Measurements from ENCODE around the gene TMEM254. TPM values are rescaled to one million over a fixed set of nuclear protein-coding genes. Genes with fewer than 3 reads are reported as not detected.
"Not testable (repeated sequence)": the region's sequence is repeated elsewhere in the genome, so short reads cannot be mapped to it uniquely, and the experiment has no call there.

Gene TMEM254, protein sequence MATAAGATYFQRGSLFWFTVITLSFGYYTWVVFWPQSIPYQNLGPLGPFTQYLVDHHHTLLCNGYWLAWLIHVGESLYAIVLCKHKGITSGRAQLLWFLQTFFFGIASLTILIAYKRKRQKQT
- total RNA-seq, result 14.7 and 16.2 TPM in 2 replicates

DNA sequence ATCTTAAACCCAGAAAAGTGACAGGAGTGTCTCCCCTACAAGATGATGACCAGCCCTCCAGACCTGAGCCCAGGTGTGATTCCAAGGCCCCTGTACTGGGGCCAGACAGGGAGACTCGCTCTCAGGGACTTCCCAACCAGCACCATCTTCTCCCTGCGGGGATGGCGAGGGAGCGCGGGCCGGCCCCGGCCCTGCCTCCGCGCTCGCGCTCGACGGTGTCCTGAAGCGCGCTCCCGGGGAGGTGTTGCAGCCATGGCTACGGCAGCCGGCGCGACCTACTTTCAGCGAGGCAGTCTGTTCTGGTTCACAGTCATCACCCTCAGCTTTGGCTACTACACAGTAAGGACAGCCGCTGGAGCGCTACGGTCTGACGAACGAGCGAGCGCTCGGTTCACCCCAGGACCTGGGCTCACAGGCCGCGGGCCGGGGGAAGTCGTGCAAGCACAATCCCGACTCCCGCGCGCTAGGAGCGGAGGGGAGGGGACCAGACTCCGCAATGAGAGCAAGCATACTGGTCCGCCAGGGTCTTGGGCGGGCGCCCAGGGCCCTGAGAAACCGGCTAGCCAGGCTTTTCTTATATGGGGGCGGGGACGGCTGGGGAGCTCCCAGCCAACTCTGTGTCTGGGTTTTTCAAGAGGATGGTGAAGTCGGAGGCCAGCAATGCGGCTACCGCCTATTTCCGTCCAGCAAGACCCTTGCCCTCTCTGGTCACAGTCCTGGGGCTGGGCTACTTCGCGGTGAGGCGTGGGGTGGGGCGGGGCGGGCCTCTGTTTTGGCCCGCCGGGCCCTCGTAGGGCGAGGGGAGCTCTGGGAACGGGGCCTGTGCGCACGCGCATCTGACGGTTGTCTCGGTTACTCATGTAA, at the start of gene TMEM254:
Gene TMEM254, plus strand, starts transcription at position 218 of the 864 bp plus-strand sequence. Its CDS starts 35 bp downstream, at position 253.
- DNase-seq, result peak; percentile 85
- Mint-ChIP-seq H3K36me3 (ENCODE audit: low read depth) (peaks cover 16% of the 10 kb centered on the region), H3K4me3 (peak within 1 kb of the TSS; percentile 97), H3K9me3 (no peaks in the 10 kb centered on the region), H3K27ac (peak within 1 kb of the TSS; percentile 91), H3K27me3 (no peaks in the 10 kb centered on the region), H3K4me1 (peaks cover 20% of the 10 kb centered on the region)
- TF ChIP-seq, protein P1, sequence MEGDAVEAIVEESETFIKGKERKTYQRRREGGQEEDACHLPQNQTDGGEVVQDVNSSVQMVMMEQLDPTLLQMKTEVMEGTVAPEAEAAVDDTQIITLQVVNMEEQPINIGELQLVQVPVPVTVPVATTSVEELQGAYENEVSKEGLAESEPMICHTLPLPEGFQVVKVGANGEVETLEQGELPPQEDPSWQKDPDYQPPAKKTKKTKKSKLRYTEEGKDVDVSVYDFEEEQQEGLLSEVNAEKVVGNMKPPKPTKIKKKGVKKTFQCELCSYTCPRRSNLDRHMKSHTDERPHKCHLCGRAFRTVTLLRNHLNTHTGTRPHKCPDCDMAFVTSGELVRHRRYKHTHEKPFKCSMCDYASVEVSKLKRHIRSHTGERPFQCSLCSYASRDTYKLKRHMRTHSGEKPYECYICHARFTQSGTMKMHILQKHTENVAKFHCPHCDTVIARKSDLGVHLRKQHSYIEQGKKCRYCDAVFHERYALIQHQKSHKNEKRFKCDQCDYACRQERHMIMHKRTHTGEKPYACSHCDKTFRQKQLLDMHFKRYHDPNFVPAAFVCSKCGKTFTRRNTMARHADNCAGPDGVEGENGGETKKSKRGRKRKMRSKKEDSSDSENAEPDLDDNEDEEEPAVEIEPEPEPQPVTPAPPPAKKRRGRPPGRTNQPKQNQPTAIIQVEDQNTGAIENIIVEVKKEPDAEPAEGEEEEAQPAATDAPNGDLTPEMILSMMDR (IDR thresholded peaks at IDR 0.05), result no peak
- CTCF ChIA-PET, result interaction anchor here (2.1 kb wide), 1 partner anchor 20 kb away, joined by 7 read pairs; no protein-coding TSS in a partner anchor
- peak; percentile 86 for ATAC-seq (ENCODE audit: low read depth)
- intact Hi-C loops (cut with micrococcal nuclease), result loop anchor here (1.0 to 5.0 kb wide), 6 partner anchors 20 to 631 kb away; partner anchors contain the start of genes ANXA11, TSPAN14 and ZCCHC24
- POLR2A ChIA-PET, result interaction anchor here (0.6 to 2.1 kb wide), 8 partner anchors 9 to 141 kb away, joined by 3 to 16 read pairs (median 4); partner anchors contain the start of gene ANXA11

DNA sequence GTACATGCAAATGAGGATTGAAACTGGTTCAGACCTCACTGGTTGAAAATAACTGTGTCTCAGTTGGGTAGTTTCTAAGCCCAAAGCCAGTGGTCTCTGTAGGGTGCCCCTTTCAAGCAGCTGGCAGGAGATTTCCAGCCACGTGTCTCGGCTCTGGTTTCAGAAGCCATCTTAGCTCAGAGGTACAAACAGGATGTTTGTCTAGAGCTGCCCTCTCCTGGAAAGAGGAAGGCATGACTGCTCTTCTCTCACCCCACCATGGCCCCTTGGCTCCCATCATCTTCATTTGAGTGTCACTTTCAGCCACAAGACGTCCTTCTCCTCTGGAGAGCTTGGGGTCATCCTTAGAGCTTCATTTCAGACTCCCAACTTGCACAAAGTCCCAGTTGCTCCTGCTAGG, 49.3 kb upstream of the TMEM254 start:
- H3K36me3 Mint-ChIP-seq (ENCODE audit: low read depth); H3K27ac Mint-ChIP-seq; H3K4me1 Mint-ChIP-seq; H3K9me3 Mint-ChIP-seq; POLR2A ChIA-PET; H3K4me3 Mint-ChIP-seq; DNase-seq; H3K27me3 Mint-ChIP-seq: not testable (repeated sequence)
- intact Hi-C loops (cut with micrococcal nuclease), result loop anchor here (2.0 kb wide), 1 partner anchor 16 kb away; no protein-coding TSS in a partner anchor
- ATAC-seq (ENCODE audit: low read depth), result peak; percentile 70
- CTCF ChIA-PET, result interaction anchor here (1.2 kb wide), 1 partner anchor 112 kb away, joined by 3 read pairs; no protein-coding TSS in a partner anchor

DNA sequence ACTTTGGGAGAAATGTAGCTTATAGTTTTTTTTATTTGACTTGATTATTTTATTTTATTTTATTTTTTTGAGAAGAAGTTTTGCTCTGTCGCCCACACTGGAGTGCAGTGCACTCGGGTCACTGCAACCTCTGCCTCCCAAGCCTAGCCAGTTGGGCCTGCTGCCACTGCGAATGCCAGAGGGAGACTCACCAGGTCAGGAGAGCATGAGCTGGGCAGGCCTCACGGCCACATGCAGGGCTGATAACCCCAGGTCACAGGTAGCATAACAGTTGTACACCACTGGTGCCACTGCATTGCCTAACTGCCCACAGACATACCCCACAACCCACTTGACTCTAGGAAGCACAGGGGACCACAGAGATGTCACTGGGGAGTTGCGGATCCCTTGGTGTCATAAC, 48.6 kb upstream of the TMEM254 start:
- intact Hi-C loops (cut with micrococcal nuclease), result loop anchor here (2.0 kb wide), 1 partner anchor 15 kb away; no protein-coding TSS in a partner anchor
- H3K27me3 Mint-ChIP-seq; H3K9me3 Mint-ChIP-seq; DNase-seq; H3K4me3 Mint-ChIP-seq; POLR2A ChIA-PET; H3K36me3 Mint-ChIP-seq (ENCODE audit: low read depth); ATAC-seq (ENCODE audit: low read depth); H3K27ac Mint-ChIP-seq; H3K4me1 Mint-ChIP-seq: not testable (repeated sequence)
- CTCF ChIA-PET, result interaction anchor here (1.2 kb wide), 1 partner anchor 113 kb away, joined by 3 read pairs; no protein-coding TSS in a partner anchor

DNA sequence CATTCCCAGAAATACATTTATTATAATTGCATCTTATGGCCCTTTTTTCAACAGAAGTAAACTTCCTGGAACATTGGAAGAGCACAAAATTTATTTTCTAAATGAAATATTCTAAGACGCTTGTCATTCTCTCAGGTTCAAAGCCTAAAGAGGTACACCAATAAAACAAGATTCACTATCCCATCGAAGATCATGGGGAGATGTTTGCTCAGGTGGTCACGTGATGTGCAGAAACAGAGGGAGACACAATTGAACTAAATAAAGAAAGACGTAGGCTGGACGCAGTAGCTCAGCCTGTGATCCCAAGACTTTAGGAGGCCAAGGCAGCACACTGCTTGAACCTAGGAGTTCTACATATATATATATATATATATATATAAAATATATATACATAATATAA, 46.0 kb upstream of the TMEM254 start:
- no peak overlapping the region for H3K4me3 Mint-ChIP-seq

DNA sequence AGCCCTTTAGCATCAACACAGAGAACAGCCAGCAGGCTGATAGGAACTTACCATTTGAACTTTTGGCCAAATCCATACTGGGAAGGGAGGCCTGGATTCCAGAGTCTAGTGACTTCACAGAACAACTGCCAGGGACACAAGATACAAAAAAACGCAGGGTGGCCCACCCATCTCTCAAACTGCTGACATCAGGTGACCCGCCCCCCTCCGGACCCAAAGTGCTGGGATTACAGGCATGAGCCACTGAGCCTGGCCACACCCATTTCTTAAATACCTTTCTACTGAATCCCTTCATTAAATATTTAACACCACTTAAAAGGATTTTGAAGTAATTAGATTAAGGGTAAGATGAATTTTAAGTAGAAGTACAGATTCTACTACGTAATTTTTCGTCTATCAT, 43.7 kb upstream of the TMEM254 start:
- H3K27ac Mint-ChIP-seq; H3K4me1 Mint-ChIP-seq; H3K9me3 Mint-ChIP-seq; POLR2A ChIA-PET; ATAC-seq (ENCODE audit: low read depth); H3K27me3 Mint-ChIP-seq; DNase-seq; H3K36me3 Mint-ChIP-seq (ENCODE audit: low read depth); H3K4me3 Mint-ChIP-seq; intact Hi-C loops (cut with micrococcal nuclease); CTCF ChIA-PET: not testable (repeated sequence)

More for the DNA sequence above, 46.0 kb upstream of the TMEM254 start:
- Mint-ChIP-seq H3K9me3 (no peaks in the 10 kb centered on the region), H3K27ac (no peak overlapping the region), H3K4me1 (peaks cover 3% of the 10 kb centered on the region), H3K27me3 (no peaks in the 10 kb centered on the region), H3K36me3 (ENCODE audit: low read depth) (no peaks in the 10 kb centered on the region)
- POLR2A ChIA-PET, result no interaction called here
- DNase-seq, result no peak
- CTCF ChIA-PET, result no interaction called here
- no peak for ATAC-seq (ENCODE audit: low read depth)
- intact Hi-C loops (cut with micrococcal nuclease), result no loop called here
- TF ChIP-seq, protein P1 (IDR thresholded peaks at IDR 0.05), result no peak

DNA sequence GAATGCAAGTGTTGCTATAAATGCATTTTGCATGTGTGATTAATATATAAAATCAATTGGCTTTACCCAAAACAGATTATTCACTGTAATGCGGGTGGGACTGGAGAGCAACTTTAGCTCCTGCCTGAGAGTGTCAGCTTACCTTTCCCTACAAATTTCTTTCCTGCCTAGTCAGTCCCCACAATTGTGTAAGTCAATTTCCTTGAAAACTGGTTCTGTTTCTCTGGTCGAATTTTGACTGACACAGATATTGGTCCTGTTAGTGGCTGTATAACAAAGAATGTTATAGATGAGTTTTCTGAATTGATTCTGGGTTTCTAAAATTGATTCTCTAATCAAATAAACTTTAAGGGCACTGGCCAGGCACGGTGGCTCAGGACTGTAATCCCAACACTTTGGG, 43.0 kb upstream of the TMEM254 start:
- POLR2A ChIA-PET; intact Hi-C loops (cut with micrococcal nuclease); H3K36me3 Mint-ChIP-seq (ENCODE audit: low read depth): not testable (repeated sequence)

DNA sequence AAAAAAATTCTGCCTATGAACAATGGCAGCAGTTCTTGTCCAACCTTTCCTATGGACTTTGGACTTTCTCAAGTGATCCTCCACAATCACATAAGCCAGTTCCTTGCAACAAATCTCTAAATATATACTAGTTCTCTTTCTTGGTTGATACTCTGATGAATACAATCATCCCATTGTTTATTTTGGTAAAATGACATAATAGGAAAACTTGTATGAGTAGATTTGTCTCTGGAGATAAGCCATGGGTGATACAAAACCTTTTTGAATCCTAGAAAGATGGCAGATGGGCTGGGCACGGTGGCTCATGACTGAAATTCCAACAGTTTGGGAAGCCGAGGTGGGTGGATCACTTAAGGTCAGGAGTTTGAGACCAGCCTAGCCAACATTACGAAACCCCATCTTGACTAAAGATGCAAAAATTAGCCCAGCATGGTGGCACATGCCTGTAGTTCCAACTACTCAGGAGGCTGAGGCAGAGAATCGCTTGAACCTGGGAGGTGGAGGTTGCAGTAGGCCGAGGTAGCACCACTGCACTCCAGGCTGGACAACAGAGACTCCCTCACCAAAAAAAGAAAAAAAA, 41.5 kb upstream of the TMEM254 start:
- H3K9me3 Mint-ChIP-seq; H3K27ac Mint-ChIP-seq; DNase-seq; ATAC-seq (ENCODE audit: low read depth); H3K4me3 Mint-ChIP-seq; H3K36me3 Mint-ChIP-seq (ENCODE audit: low read depth); POLR2A ChIA-PET; CTCF ChIA-PET; H3K4me1 Mint-ChIP-seq; H3K27me3 Mint-ChIP-seq; intact Hi-C loops (cut with micrococcal nuclease): not testable (repeated sequence)

More for the DNA sequence above, 43.0 kb upstream of the TMEM254 start:
- ATAC-seq (ENCODE audit: low read depth); H3K4me1 Mint-ChIP-seq; H3K9me3 Mint-ChIP-seq; H3K27ac Mint-ChIP-seq; DNase-seq; H3K27me3 Mint-ChIP-seq; CTCF ChIA-PET; H3K4me3 Mint-ChIP-seq: not testable (repeated sequence)

DNA sequence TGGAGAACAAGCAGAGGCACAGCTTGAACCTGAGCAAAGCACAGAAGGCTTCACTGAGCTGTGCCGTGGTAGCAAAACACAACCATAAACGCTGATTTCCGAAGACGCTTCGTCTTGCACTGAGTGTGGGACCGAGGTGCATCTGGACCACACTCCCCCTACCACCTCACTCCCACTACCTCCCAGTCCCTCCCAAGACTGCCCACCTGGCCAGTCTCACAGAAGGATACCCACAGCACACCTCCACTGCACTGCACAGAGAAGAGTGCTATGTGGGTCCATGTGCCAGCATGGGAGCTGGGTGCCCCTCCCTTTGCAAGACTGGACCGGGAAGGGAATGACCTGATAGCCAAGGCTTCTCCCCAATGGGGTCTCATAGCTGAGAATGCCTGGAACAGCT, 40.2 kb upstream of the TMEM254 start:
- H3K9me3 Mint-ChIP-seq; CTCF ChIA-PET; H3K4me1 Mint-ChIP-seq; intact Hi-C loops (cut with micrococcal nuclease); H3K27ac Mint-ChIP-seq; H3K4me3 Mint-ChIP-seq; H3K36me3 Mint-ChIP-seq (ENCODE audit: low read depth); H3K27me3 Mint-ChIP-seq; POLR2A ChIA-PET; ATAC-seq (ENCODE audit: low read depth); DNase-seq: not testable (repeated sequence)
